A549 treated with AZD9567 at 1 μM for 4 hours (cell line): Measurements from ENCODE around the gene GTSF1L. TPM values are rescaled to one million over a fixed set of nuclear protein-coding genes. Genes with fewer than 3 reads are reported as not detected.

Experiments used
- total RNA-seq: library from RNA; stranded (reverse); fragments of 200-300 nt; extraction: Qiagen RNA extraction; gene quantifications from 5 replicates; pipeline ENCODE4 v1.2.3, GENCODE V29; 2022; ENCODE audit not compliant: insufficient read depth

GTSF1L gene
- not detected in 5 replicates for total RNA-seq

DNA sequence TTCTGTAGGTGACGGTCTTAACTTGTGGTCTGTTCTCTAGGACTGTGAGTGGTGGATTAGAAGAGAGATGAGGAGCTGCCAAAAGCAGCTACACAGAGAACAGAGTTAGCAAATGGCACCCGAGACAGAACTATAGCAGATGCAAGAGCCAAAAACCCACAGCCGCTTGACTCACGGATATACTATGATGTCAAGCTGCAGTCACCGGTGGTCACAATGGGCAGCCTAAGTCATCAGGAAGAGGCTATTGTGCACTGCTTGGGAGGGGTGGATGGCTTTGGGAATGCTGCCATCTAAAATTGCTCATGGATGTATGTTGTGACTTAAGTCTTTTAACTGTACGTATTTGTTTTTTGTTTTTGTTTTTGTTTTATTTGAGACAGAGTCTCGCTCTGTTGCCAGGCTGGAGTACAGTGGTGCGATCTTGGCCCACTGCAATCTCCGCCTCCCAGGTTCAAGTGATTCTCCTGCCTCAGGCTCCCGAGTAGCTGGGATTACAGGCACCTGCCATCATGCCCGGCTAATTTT is at the start of gene GTSF1L:
Gene GTSF1L, minus strand, starts transcription at position 192 of the 528 bp plus-strand sequence. CDS start 308 bp downstream, outside the sequence.

Other genes with a start within 250 kb of the GTSF1L start
- 1.0 to 2.2 TPM (median 1.7 TPM) in 5 replicates for gene L3MBTL1, start 219.3 kb downstream of the GTSF1L start, total RNA-seq
- 4.8 to 21.7 TPM (median 6.1 TPM) in 5 replicates for gene SGK2, start 168.0 kb downstream of the GTSF1L start, total RNA-seq
- 28.9 to 36.8 TPM (median 31.5 TPM) in 5 replicates for gene IFT52, start 136.1 kb downstream of the GTSF1L start, total RNA-seq
- gene MYBL2, start 59.9 kb downstream of the GTSF1L start, total RNA-seq, result 70.2 to 83.8 TPM (median 78.3 TPM) in 5 replicates
- 10.6 to 13.6 TPM (median 11.0 TPM) in 5 replicates for gene TOX2, start 187.8 kb upstream of the GTSF1L start, total RNA-seq